GM10847 (cell line): ENCODE data around the gene RORC.

Experiments
- POLR2A ChIP-seq: IDR thresholded peaks from 2 replicates; pipeline ENCODE4 v1.6.1; 2011; ENCODE audit not compliant: insufficient read length; ENCODE audit errors: extremely low read depth

Gene RORC

GRCh38 chr1:151831605-151832004, at the start of gene RORC:
RORC (minus strand) TSS chr1:151831802; CDS start chr1:151831764, 38 bp downstream.
- no peak for TF ChIP-seq POLR2A

GRCh38 chr1:151875419-151876097, 44.0 kb upstream of the RORC start:
- no peak for TF ChIP-seq POLR2A

- TF ChIP-seq POLR2A: no peak
Measured at GRCh38 chr1:151871284-151872030, 39.9 kb upstream of the RORC start.

- TF ChIP-seq POLR2A: no peak
Measured at GRCh38 chr1:151868486-151868885, 36.9 kb upstream of the RORC start.

DNA sequence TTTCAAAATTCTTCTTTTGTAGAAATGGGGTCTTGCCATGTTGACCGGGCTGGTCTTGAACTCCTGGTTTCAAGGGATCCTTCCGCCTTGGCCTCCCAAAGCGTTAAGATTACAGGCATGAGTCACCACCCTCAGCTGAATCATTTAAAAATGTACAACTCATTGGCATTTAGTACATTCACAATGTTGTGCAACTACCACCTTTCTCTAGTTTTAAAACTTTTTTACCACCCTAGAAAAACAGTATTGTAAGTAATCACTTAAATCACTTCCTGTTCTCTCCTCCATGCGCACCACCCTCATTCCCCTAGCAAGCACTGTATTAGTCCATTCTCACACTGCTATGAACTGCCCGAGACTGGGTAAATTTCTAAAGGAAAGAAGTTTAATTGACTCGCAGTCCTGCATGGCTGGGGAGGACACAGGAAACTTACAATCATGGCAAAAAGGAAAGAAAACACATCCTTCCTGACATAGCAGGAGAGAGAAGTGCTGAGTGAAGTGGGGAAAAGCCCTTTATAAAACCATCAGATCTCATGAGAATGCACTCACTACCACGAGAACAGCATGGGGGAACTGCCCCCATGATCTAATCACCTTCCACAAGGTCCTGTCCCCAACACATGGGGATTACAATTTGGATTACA, 36.3 kb upstream of the RORC start:
- TF ChIP-seq POLR2A: no peak

- no peak for TF ChIP-seq POLR2A
Measured at GRCh38 chr1:151867321-151867720, 35.7 kb upstream of the RORC start.

- no peak for TF ChIP-seq POLR2A
Measured at GRCh38 chr1:151864411-151864810, 32.8 kb upstream of the RORC start.

DNA sequence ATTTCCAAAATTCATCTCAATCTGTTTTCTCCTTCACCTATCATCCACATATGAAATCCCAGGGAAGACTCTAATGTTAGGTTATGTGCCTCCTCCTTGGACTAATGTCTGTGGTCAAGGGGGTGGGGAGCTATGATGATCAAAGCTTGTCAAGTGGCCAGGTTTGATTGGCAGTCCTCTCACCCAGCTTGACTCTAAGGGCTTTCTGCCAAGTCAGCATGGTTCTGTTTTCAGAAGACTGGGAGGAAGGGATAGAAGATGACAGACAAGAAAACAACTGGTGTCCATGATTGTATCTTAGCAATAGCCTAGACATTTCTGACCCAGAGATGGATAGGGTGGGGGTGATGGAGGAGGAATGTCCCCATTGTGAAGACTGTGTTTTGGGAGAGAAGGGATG, 31.0 kb upstream of the RORC start:
- no peak for TF ChIP-seq POLR2A

GRCh38 chr1:151860504-151861187, 29.0 kb upstream of the RORC start:
- no peak for TF ChIP-seq POLR2A

DNA sequence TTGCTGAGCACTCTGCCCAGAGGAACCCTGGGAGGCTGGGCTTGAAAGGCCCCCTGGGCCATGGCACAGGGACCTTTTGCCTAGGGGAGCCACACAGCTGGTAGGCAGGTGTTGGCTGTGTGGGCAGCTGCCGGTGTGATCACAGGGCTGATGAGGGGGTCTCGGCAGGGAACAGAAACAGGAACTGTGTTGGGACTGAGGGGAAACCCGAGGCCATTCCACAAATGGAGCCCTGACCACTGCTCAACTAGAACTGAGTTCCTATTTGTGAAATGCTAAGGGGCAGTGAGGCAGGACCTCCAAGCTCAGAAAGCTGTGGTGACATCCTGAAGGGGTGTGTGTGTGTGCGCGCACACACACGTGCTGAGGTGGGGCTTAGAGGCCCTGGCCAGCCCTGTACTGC, 28.3 kb upstream of the RORC start:
- TF ChIP-seq POLR2A: no peak

GRCh38 chr1:151858886-151859665, 27.5 kb upstream of the RORC start:
- TF ChIP-seq POLR2A: no peak

- TF ChIP-seq POLR2A: no peak
Measured at GRCh38 chr1:151858030-151858746, 26.6 kb upstream of the RORC start.

- TF ChIP-seq POLR2A: no peak
Measured at GRCh38 chr1:151855933-151856332, 24.3 kb upstream of the RORC start.

- no peak for TF ChIP-seq POLR2A
Measured at GRCh38 chr1:151854658-151855057, 23.1 kb upstream of the RORC start.
